ENCODE measurements around the gene NECAB2.
"Not testable (repeated sequence)": the region's sequence is repeated elsewhere in the genome, so short reads cannot be mapped to it uniquely, and the experiment has no call there.

DNA sequence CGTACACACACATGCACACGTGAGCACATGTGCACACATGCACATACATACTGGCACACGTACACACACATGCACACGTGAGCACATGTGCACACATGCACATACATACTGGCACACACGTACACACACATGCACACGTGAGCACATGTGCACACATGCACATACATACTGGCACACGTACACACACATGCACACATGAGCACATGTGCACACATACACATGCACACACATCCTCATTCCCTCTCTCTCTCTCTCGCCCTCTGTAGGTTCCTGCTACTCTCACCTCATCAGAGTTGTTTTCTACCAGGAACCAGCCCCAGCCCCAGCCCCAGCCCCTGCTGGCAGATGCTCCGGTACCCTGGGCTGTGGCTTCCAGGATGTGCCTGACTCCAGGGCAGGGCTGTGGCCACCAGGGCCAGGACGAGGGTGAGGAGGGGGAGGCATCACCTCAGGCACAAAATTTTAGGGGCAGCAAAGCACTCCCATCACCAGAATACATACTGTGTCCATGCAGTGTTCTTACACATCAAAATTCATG is 17.1 kb upstream of the NECAB2 start:
- TF ChIP-seq JUNB (IDR thresholded peaks at IDR 0.05; ENCODE audit: unreplicated experiment); EZH2 (IDR thresholded peaks at IDR 0.05; ENCODE audit: low read depth, unreplicated experiment); EZH2phosphoT487 (IDR thresholded peaks at IDR 0.05; ENCODE audit: unreplicated experiment); POLR2AphosphoS5 (IDR thresholded peaks at IDR 0.05; ENCODE audit: low read depth); CREB1 (CRISPR knock-in tag; IDR thresholded peaks at IDR 0.05; ENCODE audit: low read depth); ZNF331 (CRISPR knock-in tag; IDR thresholded peaks at IDR 0.05; ENCODE audit: low read depth): not testable (repeated sequence)
- TF ChIP-seq, protein P1, sequence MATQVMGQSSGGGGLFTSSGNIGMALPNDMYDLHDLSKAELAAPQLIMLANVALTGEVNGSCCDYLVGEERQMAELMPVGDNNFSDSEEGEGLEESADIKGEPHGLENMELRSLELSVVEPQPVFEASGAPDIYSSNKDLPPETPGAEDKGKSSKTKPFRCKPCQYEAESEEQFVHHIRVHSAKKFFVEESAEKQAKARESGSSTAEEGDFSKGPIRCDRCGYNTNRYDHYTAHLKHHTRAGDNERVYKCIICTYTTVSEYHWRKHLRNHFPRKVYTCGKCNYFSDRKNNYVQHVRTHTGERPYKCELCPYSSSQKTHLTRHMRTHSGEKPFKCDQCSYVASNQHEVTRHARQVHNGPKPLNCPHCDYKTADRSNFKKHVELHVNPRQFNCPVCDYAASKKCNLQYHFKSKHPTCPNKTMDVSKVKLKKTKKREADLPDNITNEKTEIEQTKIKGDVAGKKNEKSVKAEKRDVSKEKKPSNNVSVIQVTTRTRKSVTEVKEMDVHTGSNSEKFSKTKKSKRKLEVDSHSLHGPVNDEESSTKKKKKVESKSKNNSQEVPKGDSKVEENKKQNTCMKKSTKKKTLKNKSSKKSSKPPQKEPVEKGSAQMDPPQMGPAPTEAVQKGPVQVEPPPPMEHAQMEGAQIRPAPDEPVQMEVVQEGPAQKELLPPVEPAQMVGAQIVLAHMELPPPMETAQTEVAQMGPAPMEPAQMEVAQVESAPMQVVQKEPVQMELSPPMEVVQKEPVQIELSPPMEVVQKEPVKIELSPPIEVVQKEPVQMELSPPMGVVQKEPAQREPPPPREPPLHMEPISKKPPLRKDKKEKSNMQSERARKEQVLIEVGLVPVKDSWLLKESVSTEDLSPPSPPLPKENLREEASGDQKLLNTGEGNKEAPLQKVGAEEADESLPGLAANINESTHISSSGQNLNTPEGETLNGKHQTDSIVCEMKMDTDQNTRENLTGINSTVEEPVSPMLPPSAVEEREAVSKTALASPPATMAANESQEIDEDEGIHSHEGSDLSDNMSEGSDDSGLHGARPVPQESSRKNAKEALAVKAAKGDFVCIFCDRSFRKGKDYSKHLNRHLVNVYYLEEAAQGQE (IDR thresholded peaks at IDR 0.05; ENCODE audit: unreplicated experiment) = not testable (repeated sequence)
- TF ChIP-seq, protein P2, sequence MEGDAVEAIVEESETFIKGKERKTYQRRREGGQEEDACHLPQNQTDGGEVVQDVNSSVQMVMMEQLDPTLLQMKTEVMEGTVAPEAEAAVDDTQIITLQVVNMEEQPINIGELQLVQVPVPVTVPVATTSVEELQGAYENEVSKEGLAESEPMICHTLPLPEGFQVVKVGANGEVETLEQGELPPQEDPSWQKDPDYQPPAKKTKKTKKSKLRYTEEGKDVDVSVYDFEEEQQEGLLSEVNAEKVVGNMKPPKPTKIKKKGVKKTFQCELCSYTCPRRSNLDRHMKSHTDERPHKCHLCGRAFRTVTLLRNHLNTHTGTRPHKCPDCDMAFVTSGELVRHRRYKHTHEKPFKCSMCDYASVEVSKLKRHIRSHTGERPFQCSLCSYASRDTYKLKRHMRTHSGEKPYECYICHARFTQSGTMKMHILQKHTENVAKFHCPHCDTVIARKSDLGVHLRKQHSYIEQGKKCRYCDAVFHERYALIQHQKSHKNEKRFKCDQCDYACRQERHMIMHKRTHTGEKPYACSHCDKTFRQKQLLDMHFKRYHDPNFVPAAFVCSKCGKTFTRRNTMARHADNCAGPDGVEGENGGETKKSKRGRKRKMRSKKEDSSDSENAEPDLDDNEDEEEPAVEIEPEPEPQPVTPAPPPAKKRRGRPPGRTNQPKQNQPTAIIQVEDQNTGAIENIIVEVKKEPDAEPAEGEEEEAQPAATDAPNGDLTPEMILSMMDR (conservative IDR thresholded peaks at IDR 0.05; ENCODE audit: low read depth in 2 of 2) = not testable (repeated sequence)

Measured in GM23338 (cell line).